Fibroblast of upper back skin (primary cell): Measurements from ENCODE around the gene POLD1.

Source experiments
- DNase-seq: peaks from one replicate; pipeline ENCODE4 v3.0.0-alpha.2; 2013

The POLD1 gene

GRCh38 chr19:50394017-50394416 is 9.9 kb downstream of the POLD1 start:
- no peak for DNase-seq

- no peak for DNase-seq
Measured at GRCh38 chr19:50398675-50399367, 14.7 kb downstream of the POLD1 start.

- no peak for DNase-seq
Measured at GRCh38 chr19:50399368-50399745, 15.2 kb downstream of the POLD1 start.

GRCh38 chr19:50401605-50402450 is 17.7 kb downstream of the POLD1 start:
- no peak for DNase-seq

GRCh38 chr19:50402544-50403301 is 18.6 kb downstream of the POLD1 start:
- DNase-seq: no peak

- no peak for DNase-seq
Measured at GRCh38 chr19:50406156-50406820, 22.1 kb downstream of the POLD1 start.

- DNase-seq: no peak
Measured at GRCh38 chr19:50406829-50407228, 22.7 kb downstream of the POLD1 start.

GRCh38 chr19:50409347-50409746 is 25.2 kb downstream of the POLD1 start:
- no peak for DNase-seq

GRCh38 chr19:50410109-50410508 is 26.0 kb downstream of the POLD1 start:
- no peak for DNase-seq

- no peak for DNase-seq
Measured at GRCh38 chr19:50412419-50412818, 28.3 kb downstream of the POLD1 start.

- no peak for DNase-seq
Measured at GRCh38 chr19:50413096-50413495, 28.9 kb downstream of the POLD1 start.

- DNase-seq: no peak
Measured at GRCh38 chr19:50413531-50413930, 29.4 kb downstream of the POLD1 start.

GRCh38 chr19:50414864-50415660 is 30.9 kb downstream of the POLD1 start:
- DNase-seq: peak; percentile 51

GRCh38 chr19:50415661-50416033 is 31.5 kb downstream of the POLD1 start:
- no peak for DNase-seq

GRCh38 chr19:50416034-50416977 is 32.2 kb downstream of the POLD1 start:
- no peak for DNase-seq

GRCh38 chr19:50417111-50418081 is 33.2 kb downstream of the POLD1 start:
- DNase-seq: no peak

GRCh38 chr19:50418176-50419021 is 34.3 kb downstream of the POLD1 start, which contains the start of gene SPIB:
Gene SPIB, plus strand, starts transcription at chr19:50418938. Its CDS starts 25 bp downstream, at chr19:50418963.
- DNase-seq: no peak

- no peak for DNase-seq
Measured at GRCh38 chr19:50419022-50419579, 35.0 kb downstream of the POLD1 start.
